GM12873 (cell line): ENCODE data around the gene GRWD1.

Source experiments
- TF ChIP-seq, protein P1 (sequence below): IDR thresholded peaks from 2 replicates; pipeline ENCODE4 v1.5.1; 2012; ENCODE audit warnings: low read depth, mild to moderate bottlenecking, moderate library complexity, low read length, control low read depth; ENCODE audit not compliant: insufficient read depth; ENCODE audit errors: missing control alignments

The GRWD1 gene

GRCh38 chr19:48469934-48470680, 24.3 kb downstream of the GRWD1 start:
- TF ChIP-seq, protein P1, sequence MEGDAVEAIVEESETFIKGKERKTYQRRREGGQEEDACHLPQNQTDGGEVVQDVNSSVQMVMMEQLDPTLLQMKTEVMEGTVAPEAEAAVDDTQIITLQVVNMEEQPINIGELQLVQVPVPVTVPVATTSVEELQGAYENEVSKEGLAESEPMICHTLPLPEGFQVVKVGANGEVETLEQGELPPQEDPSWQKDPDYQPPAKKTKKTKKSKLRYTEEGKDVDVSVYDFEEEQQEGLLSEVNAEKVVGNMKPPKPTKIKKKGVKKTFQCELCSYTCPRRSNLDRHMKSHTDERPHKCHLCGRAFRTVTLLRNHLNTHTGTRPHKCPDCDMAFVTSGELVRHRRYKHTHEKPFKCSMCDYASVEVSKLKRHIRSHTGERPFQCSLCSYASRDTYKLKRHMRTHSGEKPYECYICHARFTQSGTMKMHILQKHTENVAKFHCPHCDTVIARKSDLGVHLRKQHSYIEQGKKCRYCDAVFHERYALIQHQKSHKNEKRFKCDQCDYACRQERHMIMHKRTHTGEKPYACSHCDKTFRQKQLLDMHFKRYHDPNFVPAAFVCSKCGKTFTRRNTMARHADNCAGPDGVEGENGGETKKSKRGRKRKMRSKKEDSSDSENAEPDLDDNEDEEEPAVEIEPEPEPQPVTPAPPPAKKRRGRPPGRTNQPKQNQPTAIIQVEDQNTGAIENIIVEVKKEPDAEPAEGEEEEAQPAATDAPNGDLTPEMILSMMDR = no peak

DNA sequence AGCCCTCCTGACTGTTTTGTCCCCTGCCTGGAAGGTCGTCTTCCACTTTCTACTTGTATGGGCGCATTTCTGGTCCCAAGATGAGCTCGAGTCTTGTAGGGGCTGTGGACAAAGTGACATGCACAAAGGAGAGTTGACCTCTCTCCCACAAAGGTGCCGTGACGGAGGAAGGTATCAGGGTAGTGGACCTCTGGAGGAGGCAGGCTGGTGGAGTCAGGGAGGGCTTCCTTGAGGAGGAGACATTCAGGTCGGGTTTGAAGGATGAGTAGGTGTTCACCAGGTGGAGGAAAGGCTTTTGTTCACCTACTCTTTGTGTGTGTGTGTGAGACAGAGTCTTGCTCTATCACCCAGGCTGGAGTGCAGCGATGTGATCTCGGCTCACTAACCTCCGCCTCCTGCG, 25.1 kb downstream of the GRWD1 start:
- TF ChIP-seq, protein P1 = no peak

DNA sequence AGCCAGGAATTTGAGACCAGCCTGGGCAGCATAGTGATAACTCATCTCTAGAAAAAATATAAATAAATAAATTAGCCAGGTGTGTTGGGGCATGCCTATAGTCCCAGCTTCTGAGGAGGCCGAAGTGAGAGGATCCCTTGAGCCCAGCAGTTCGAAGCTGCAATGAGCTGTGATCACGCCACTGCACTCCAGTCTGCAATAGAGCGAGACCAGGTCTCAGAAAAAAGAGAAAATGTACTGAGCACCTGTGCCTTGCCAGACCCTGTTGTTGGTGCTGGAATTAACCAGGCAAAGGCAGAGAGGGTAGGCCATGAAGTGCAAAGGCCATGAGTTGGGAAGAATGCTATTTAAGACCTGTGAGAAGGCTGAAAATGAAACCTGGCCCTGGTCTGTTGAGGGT, 26.1 kb downstream of the GRWD1 start:
- TF ChIP-seq, protein P1 = no peak

DNA sequence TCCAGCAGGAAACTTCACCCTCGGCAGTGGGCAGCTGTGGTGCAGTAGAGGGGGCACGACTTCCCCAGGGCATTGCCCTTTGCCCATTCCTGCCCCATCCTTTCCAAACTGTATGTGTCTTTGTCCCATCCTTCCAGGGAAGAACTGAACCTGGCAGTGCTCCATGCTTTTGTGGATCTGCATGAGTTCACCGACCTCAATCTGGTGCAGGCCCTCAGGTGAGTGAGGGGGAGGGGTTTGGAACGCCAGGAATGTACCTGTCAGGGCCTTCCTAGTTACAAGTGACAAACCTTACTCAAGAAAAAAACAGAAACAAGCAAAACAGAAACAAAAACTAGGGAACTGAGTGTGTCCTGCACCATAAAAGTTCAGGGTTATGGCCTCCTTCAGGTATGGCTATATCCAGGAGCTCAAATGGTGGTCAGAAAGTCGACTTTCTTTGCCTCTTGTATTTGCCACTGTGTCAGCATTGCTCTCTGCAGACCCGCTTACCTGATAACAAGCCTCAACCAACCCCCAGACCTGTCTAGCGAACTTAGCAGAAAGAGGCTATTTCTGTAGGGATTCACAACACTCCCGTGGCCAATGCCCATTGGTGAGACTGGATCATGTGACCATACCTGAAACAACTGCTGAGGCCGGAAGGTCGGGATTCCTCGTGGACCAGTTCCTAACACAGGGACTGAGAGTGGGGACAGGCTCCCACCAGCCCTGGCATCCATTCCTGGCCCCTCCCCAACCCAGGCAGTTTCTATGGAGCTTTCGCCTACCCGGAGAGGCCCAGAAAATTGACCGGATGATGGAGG, 27.6 kb downstream of the GRWD1 start:
- TF ChIP-seq, protein P1 = no peak

- TF ChIP-seq, protein P1 = no peak
Observed at GRCh38 chr19:48474084-48474592, 28.4 kb downstream of the GRWD1 start.

GRCh38 chr19:48475369-48476068, 29.7 kb downstream of the GRWD1 start:
- TF ChIP-seq, protein P1 = no peak

GRCh38 chr19:48476176-48476575, 30.4 kb downstream of the GRWD1 start:
- TF ChIP-seq, protein P1 = no peak
